GM12878 (cell line): Measurements from ENCODE around the gene WWOX. TPM values are rescaled to one million over a fixed set of nuclear protein-coding genes. Genes with fewer than 3 reads are reported as not detected.

ENCODE experiments used
- BCL11A ChIP-seq: IDR thresholded peaks from 2 replicates; pipeline ENCODE4 v1.6.1; 2011; ENCODE audit warnings: low read depth, low read length
- BCL3 ChIP-seq: IDR thresholded peaks from 2 replicates; pipeline ENCODE4 v1.6.1; 2011; ENCODE audit warnings: borderline replicate concordance, low read depth, mild to moderate bottlenecking, moderate library complexity, low read length; ENCODE audit not compliant: insufficient read depth, poor library complexity, severe bottlenecking
- CBX3 ChIP-seq: fragments of 200-600 bp; sonication (generic); IDR thresholded peaks from 2 replicates; pipeline ENCODE4 v1.6.1; 2016; ENCODE audit warnings: low read depth, borderline replicate concordance
- CHD1 ChIP-seq: IDR thresholded peaks from 2 replicates; pipeline ENCODE4 v1.6.1; 2012; ENCODE audit warnings: low read depth, low read length, improper control_type of control experiment
- CREB1 ChIP-seq: IDR thresholded peaks from 2 replicates; pipeline ENCODE4 v1.6.1; 2012; ENCODE audit warnings: low read depth, mild to moderate bottlenecking, inconsistent platforms
- CTCF ChIP-seq, 3 experiments: IDR thresholded peaks in 2 of 3; conservative IDR thresholded peaks in 1 of 3; 2 replicates each; pipeline ENCODE4 v1.5.1; 2011; ENCODE audit warnings: low read depth in 3 of 3, low read length in 3 of 3, mild to moderate bottlenecking in 3 of 3, control low read depth in 2 of 3, moderate library complexity in 2 of 3, inconsistent platforms in 1 of 3, mixed read lengths in 1 of 3; ENCODE audit not compliant: control insufficient read depth in 2 of 3, insufficient read depth in 1 of 3; ENCODE audit errors: extremely low read depth in 1 of 3
- EED ChIP-seq: sonication (generic); IDR thresholded peaks from 2 replicates; pipeline ENCODE4 v1.6.1; 2016; ENCODE audit warnings: antibody characterized with exemption, low read depth
- FOS ChIP-seq: IDR thresholded peaks from 3 replicates; pipeline ENCODE4 v1.6.1; 2011; ENCODE audit warnings: borderline replicate concordance; ENCODE audit not compliant: insufficient read length; ENCODE audit errors: extremely low read depth
- HDAC2 ChIP-seq: fragments of 200-600 bp; sonication (generic); IDR thresholded peaks from 2 replicates; pipeline ENCODE4 v1.6.1; 2017
- IKZF1 ChIP-seq: fragments of 450-650 bp; conservative IDR thresholded peaks from 2 replicates; pipeline ENCODE4 v1.6.1; 2017; ENCODE audit warnings: antibody characterized with exemption, mild to moderate bottlenecking
- JUNB ChIP-seq: IDR thresholded peaks from 2 replicates; pipeline ENCODE4 v1.6.1; 2016; ENCODE audit warnings: antibody characterized with exemption, mild to moderate bottlenecking
- JUND ChIP-seq: IDR thresholded peaks from 2 replicates; pipeline ENCODE4 v1.6.1; 2012; ENCODE audit warnings: low read depth, mild to moderate bottlenecking, low read length, improper control_type of control experiment, moderate library complexity
- LARP7 ChIP-seq: fragments of 450-650 bp; IDR thresholded peaks from 2 replicates; pipeline ENCODE4 v1.6.1; 2017; ENCODE audit warnings: mild to moderate bottlenecking
- NFXL1 ChIP-seq: fragments of 450-650 bp; IDR thresholded peaks from 2 replicates; pipeline ENCODE4 v1.6.1; 2017; ENCODE audit warnings: antibody characterized with exemption, mild to moderate bottlenecking, borderline replicate concordance
- NKRF ChIP-seq: fragments of 450-650 bp; conservative IDR thresholded peaks from 2 replicates; pipeline ENCODE4 v1.6.1; 2017; ENCODE audit warnings: mild to moderate bottlenecking, moderate library complexity
- RELA ChIP-seq: fragments of 450-650 bp; IDR thresholded peaks from 2 replicates; pipeline ENCODE4 v1.8.0; 2014; ENCODE audit warnings: borderline replicate concordance; ENCODE audit not compliant: partially characterized antibody
- RUNX3 ChIP-seq: IDR thresholded peaks from 2 replicates; pipeline ENCODE4 v1.6.1; 2012; ENCODE audit warnings: low read length, inconsistent platforms
- SPI1 ChIP-seq: IDR thresholded peaks from 2 replicates; pipeline ENCODE4 v1.6.1; 2011; ENCODE audit warnings: low read depth, mild to moderate bottlenecking, low read length, moderate library complexity, borderline replicate concordance; ENCODE audit not compliant: insufficient read depth
- SUPT20H ChIP-seq: IDR thresholded peaks from 2 replicates; pipeline ENCODE4 v1.6.1; 2011; ENCODE audit warnings: low read depth, mild to moderate bottlenecking, low read length, moderate library complexity, borderline replicate concordance; ENCODE audit not compliant: control insufficient read depth
- TCF3 ChIP-seq: IDR thresholded peaks from 2 replicates; pipeline ENCODE4 v1.6.1; 2012; ENCODE audit warnings: low read depth, mild to moderate bottlenecking, low read length, borderline replicate concordance; ENCODE audit not compliant: insufficient read depth
- YY1 ChIP-seq: IDR thresholded peaks from 2 replicates; pipeline ENCODE4 v1.6.1; 2011; ENCODE audit warnings: low read depth, mild to moderate bottlenecking, low read length
- polyA plus RNA-seq, 11 experiments: library from polyadenylated mRNA; depleted of rRNA in 4 of 11; unstranded in 6 of 11; stranded (reverse) in 5 of 11; fragments of >200 nt; fragmentation: Nextera tagmentation in 4 of 11; fragmentation: Illumina TruSeq in 1 of 11; extraction: Ambion mirVana in 4 of 11; extraction: Trizol in 1 of 11; gene quantifications; 1 replicate in 1 of 11; 2 replicates in 10 of 11; pipeline versions ENCODE4 v1.2.1 to v1.2.3, GENCODE V29; 2011 to 2016; ENCODE audit warnings: inconsistent platforms in 2 of 11, missing spikeins in 2 of 11, low read depth in 1 of 11
- total RNA-seq, 4 experiments: library from RNA; depleted of rRNA in 3 of 4; stranded (reverse); fragments of >200 nt in 3 of 4; fragmentation: Illumina TruSeq in 1 of 4; extraction: Trizol in 1 of 4; gene quantifications; 2 replicates each; pipeline versions ENCODE4 v1.2.1 to v1.2.3, GENCODE V29; 2013 to 2021
- TF ChIP-seq, protein P1 (sequence below): IDR thresholded peaks from 2 replicates; pipeline ENCODE4 v1.6.1; 2012; ENCODE audit warnings: improper control_type of control experiment, low read depth, low read length; ENCODE audit not compliant: insufficient replicate concordance

WWOX gene
- total and polyA plus RNA-seq, 10 of the 15 experiments (the other 5 are each of a cell fraction or from before 2014, with no cell fraction given) = 2.8 to 24.4 (median 17.8) TPM

DNA sequence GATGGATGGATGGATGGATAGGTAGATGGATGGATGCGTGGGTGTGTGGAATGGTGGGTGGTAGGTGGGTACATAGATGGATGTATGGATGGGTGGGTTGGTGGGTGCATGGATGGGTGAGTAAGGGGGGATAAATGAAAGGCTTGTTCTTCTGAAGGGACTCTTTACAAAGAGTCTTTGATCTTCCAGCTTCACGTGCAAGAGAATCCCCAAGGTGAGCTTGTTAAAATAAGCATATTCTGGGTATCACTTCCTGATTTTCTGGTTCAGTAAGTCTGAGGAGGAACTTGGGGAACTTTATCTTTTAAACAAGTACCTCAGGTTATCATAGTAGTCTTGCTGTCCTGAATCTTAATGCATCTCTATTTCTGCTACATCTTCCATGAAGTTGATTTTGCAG is 862.0 kb downstream of the WWOX start (continued):
- no peak for TF ChIP-seq NKRF
- no peak for TF ChIP-seq FOS
- TF ChIP-seq, protein P1, sequence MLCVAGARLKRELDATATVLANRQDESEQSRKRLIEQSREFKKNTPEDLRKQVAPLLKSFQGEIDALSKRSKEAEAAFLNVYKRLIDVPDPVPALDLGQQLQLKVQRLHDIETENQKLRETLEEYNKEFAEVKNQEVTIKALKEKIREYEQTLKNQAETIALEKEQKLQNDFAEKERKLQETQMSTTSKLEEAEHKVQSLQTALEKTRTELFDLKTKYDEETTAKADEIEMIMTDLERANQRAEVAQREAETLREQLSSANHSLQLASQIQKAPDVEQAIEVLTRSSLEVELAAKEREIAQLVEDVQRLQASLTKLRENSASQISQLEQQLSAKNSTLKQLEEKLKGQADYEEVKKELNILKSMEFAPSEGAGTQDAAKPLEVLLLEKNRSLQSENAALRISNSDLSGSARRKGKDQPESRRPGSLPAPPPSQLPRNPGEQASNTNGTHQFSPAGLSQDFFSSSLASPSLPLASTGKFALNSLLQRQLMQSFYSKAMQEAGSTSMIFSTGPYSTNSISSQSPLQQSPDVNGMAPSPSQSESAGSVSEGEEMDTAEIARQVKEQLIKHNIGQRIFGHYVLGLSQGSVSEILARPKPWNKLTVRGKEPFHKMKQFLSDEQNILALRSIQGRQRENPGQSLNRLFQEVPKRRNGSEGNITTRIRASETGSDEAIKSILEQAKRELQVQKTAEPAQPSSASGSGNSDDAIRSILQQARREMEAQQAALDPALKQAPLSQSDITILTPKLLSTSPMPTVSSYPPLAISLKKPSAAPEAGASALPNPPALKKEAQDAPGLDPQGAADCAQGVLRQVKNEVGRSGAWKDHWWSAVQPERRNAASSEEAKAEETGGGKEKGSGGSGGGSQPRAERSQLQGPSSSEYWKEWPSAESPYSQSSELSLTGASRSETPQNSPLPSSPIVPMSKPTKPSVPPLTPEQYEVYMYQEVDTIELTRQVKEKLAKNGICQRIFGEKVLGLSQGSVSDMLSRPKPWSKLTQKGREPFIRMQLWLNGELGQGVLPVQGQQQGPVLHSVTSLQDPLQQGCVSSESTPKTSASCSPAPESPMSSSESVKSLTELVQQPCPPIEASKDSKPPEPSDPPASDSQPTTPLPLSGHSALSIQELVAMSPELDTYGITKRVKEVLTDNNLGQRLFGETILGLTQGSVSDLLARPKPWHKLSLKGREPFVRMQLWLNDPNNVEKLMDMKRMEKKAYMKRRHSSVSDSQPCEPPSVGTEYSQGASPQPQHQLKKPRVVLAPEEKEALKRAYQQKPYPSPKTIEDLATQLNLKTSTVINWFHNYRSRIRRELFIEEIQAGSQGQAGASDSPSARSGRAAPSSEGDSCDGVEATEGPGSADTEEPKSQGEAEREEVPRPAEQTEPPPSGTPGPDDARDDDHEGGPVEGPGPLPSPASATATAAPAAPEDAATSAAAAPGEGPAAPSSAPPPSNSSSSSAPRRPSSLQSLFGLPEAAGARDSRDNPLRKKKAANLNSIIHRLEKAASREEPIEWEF = no peak
- no peak for TF ChIP-seq NFXL1
- TF ChIP-seq HDAC2 = no peak
- no peak for TF ChIP-seq TCF3
- no peak for TF ChIP-seq CREB1
- peak; percentile 84 for TF ChIP-seq EED
- peak; percentile 31 for TF ChIP-seq JUNB
- TF ChIP-seq JUND = no peak
- peak; percentile 95 for TF ChIP-seq SPI1
- TF ChIP-seq CBX3 = no peak
- TF ChIP-seq CTCF (IDR thresholded peaks at IDR 0.05 in 2 of 3, conservative IDR thresholded peaks at IDR 0.05 in 1 of 3; ENCODE audit: control insufficient read depth in 2 of 3, extremely low read depth in 1 of 3, insufficient read depth in 1 of 3, low read depth in 3 of 3, low read length in 3 of 3) = no peak
- no peak for TF ChIP-seq BCL3
- no peak for TF ChIP-seq CHD1
- TF ChIP-seq IKZF1 = peak; percentile 71
- TF ChIP-seq SUPT20H = no peak
- no peak for TF ChIP-seq RELA
- no peak for TF ChIP-seq YY1
- TF ChIP-seq LARP7 = no peak
- peak; percentile 86 for TF ChIP-seq BCL11A
- TF ChIP-seq RUNX3 = peak; percentile 74
